Measurements from ENCODE around the gene TRAF3.

TRAF3 gene

DNA sequence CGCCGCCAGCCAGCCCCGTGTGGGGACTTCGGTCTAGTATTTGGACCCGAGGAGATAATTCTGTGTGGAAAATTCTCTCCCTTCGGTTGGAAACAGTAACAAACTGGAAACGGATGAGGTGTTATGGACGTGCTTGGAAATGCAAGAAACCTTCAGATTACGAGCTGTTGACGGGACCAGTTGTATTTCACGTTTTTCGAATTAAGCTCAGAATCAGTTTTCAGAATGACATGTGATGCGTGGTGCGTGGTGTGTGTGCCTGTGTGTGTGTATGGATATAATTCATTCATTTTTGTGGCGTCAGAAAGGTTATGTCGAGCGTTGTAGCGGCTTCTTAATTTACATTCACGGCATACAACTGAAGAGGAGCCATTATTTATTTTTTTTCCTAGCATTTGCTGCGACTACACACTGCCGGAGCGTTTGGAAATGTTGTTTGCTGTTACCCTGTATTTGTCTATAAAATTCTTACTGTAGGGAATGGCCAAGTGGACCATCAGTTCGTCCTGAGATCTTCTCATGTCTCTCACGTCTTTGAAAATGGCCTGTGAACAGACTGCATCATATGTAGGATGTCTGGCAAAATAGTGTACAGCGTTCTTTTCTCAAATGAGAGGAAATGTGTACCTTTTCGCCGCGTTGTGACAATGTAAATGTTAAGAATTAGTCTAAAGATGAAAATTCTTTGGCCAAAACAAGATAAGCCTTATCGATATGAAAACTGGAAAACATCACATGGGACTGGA lies 1.3 kb downstream of the TRAF3 start:
- no peak for FAIRE-seq

DNA sequence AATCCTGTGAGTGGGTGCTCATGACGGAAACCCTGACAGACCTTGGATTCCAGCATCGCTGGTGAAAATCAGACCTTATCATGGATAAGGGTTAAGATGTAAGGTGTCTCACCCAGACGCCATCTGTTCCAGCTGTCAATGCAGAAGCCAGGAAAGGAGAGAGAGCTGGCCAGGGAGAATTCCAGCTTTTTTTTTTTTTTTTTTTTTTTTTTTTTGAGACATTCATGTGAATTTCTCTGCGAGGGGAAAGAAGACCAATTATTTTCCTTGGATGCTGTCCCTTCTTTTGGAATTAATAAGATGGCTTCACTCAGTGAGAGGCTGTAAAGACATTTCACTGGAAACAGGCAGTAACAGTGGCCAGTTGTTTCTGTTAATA lies 1.8 kb downstream of the TRAF3 start:
- no peak for FAIRE-seq

DNA sequence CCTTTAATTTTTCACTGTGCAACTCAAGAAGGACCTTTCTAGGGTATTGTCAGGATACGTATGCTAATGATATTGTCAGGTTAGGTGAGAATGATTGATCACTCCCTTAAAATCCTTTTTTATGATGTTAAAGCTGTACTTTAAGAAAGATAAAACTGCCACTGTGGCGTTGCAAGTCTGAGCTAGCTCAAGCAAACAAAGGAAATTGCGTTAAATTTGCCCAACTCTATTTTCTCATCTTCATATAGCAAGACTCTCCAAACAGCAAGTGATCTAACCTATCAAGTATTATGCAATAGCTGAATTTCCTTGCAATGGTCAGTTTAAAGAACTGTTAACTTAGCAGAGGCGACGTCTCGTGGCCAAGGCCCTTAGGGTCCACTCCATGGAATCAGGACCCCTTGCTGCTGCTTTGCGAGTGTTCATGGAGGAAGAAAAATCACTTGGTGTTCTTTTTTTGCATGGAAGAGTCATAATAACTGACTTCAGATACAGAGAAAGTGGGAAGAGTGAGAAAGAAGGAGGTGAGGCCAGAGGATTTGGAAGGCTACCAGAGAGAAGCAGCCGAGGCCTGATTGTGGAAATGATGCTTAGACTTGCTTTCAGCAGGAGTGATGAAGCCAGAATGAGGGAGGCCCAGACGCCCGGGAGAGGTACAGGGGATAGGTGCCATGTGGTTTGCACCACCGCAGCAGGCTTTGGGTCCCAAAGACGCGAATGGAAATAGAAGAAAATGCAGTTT lies 2.5 kb downstream of the TRAF3 start:
- FAIRE-seq = no peak

- FAIRE-seq = no peak
Measured at GRCh38 chr14:102781063-102781462, 3.8 kb downstream of the TRAF3 start.

DNA sequence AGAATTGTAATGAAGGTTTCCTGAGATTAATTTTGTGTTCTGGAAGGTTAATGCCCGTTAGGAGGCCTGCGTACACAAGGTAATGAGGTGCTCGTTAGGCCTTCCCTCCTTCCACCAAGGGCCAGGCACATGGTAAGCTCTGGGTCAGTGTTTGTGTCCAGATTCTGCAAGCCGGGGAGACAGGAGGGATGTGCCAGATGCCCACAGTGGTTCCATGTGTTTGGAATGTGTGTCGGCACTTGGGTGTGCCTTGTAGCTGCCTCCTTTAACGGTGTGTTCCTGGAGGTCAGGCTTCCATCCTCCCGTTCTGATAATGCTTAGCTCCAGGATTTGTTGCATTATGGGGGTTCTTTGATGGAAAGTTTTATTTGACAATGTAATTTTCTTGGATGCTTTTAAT lies 5.7 kb downstream of the TRAF3 start:
- FAIRE-seq = no peak

DNA sequence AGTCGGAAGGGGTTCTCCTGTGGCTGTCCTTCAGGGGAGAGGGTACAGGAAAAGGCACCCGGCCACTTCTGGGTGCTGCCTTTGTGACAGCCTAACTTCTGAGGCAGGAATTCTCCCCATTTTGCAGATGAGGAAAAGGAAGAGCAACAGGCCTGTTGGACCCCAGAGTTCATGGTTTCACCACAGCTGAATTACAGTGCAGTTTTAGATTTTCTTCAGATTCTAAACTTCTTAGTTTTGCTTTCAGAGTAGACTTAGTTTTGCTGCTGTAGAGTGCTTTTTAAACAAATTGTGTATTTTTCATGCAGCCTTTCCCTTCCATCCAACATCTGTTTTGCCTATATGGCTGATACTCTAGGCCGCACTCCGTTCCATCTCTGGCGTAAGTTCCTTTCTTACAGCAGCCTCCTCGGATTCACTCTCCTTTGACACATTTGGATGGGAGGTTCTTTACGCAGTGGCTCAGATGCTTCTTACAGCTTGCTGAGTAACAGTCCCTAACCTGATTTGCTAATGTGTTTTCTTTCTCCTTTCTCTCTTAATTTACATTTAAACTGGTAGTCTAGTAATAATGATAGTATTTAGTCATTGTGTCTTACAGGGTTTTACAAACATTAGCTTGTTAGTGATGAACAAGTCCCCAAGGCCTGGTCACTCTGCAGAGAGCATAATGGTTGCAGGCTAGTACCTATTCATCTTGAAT lies 7.8 kb downstream of the TRAF3 start:
- no peak for FAIRE-seq

GRCh38 chr14:102785595-102785963 lies 8.3 kb downstream of the TRAF3 start:
- FAIRE-seq = no peak

- no peak for FAIRE-seq
Measured at GRCh38 chr14:102786768-102787167, 9.5 kb downstream of the TRAF3 start.

DNA sequence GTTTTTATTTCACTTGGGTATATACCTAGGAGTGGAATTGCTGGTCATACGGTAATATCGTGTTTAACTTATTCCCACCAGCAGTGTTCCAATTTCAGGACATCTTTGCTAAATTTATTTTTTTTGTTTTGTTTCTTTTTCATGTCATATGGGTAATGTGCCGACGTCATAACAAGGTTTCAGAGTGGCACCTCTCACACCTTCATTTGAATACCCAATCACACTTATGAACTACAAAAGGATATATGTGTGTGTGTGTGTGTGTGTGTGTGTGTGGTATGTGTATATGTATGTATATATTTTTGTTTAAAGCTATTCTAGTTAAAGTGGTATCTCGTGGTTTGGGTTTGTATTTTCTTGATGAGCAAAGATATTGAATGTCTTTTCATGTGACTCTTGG lies 12.1 kb downstream of the TRAF3 start:
- no peak for FAIRE-seq

- FAIRE-seq = no peak
Measured at GRCh38 chr14:102793531-102794328, 16.5 kb downstream of the TRAF3 start.

- FAIRE-seq = no peak
Measured at GRCh38 chr14:102795060-102795925, 18.0 kb downstream of the TRAF3 start.

GRCh38 chr14:102796661-102797190 lies 19.5 kb downstream of the TRAF3 start:
- no peak for FAIRE-seq

DNA sequence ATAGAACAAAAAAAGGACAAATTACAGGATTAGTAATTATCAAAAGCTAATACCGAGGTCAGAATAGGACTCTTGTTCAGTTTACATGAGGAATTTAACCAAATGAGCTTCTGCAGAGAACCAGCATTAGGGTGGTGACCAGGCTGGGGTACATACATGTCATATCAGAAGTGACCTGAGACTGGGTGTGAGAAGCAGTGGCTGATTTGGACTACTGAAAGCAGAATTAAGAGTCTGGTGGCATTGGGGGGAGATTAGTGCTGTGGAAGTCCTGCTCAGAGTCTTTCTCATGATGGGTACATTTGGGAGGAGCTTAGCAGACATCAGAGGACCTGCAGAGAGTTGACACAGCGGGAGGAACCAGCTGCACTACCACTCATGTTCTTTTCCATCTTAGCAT lies 21.7 kb downstream of the TRAF3 start:
- FAIRE-seq = no peak

GRCh38 chr14:102799684-102800562 lies 22.7 kb downstream of the TRAF3 start:
- FAIRE-seq = no peak

GRCh38 chr14:102802834-102803523 lies 25.7 kb downstream of the TRAF3 start:
- FAIRE-seq = no peak

DNA sequence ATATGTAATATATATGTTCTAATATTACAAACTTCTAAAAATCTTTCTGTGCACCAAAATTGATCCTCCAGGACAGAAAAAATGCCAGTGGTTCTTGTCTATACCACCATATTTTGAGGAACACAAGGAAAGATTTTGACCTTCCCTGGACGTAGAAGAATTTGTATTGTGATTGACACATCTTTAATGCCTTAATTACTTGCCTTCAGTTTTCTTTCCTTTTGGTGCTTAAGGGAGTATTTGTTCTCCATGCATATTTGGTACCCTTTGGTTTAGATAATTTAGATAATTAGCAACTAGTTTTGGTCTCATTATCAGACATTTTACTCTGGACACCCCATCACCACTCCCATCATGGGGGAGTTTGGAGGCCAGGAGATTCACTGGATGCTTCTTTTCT lies 27.6 kb downstream of the TRAF3 start:
- no peak for FAIRE-seq

- FAIRE-seq = no peak
Measured at GRCh38 chr14:102805371-102805891, 28.2 kb downstream of the TRAF3 start.

DNA sequence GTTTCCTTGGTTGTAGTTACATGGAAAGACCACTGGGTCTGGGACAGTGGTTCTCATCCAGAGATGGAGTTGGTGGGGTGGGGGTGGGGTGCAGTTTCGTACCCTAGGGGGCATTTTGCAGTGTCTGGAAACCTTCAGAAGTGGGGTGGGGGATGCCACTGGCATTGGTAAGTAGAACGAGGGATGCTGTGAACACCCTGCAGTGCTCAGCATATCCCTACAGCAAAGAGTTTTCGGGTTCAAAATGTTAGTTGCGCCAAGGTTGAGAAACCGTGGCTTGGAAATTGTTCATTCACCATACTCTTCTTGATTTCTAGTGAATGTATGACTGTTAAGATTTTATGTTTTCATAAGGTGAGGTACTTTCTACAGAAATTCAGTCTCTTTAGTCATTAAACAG lies 28.7 kb downstream of the TRAF3 start:
- no peak for FAIRE-seq

DNA sequence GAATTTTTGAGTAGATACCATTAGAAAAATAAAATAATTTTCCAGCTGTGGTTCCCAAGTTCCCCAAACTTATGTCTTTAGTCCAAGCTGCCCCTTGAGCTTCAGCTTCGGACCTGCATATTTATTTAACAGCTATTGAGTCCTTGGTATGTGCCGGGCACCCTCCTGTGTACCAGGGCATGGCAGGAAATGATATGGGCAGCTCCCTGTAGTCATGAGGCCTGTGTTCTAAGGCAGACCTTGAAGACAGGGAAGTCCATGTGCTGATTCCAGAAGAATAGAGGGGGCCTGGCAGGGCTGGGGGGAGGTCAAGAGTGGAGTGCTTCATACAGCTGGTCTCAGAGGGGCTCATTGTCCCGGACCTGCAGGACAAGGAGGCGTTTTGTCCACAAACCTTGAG lies 29.2 kb downstream of the TRAF3 start:
- FAIRE-seq = no peak

GRCh38 chr14:102807013-102807406 lies 29.8 kb downstream of the TRAF3 start:
- no peak for FAIRE-seq

Measured in endometrium (tissue), 2 donors.